Fibroblast of lung (primary cell): Measurements from ENCODE around the gene SMTN.

Experiments used
- CTCF ChIP-seq, 2 donors: IDR thresholded peaks in 1 of 2; conservative IDR thresholded peaks in 1 of 2; 1 replicate in 1 of 2; 2 replicates in 1 of 2; pipeline ENCODE4 v1.5.1; 2011 to 2012; ENCODE audit warnings: low read length in 2 of 2, control low read depth in 1 of 2, inconsistent platforms in 1 of 2, low read depth in 1 of 2, mild to moderate bottlenecking in 1 of 2
- EZH2 ChIP-seq: IDR thresholded peaks from 2 replicates; pipeline ENCODE4 v1.5.1; 2012; ENCODE audit warnings: low read length, control low read depth, mild to moderate bottlenecking; ENCODE audit errors: missing control alignments

GRCh38 chr22:31122196-31122531 lies 41.0 kb downstream of the SMTN start:
- no peak for TF ChIP-seq CTCF (conservative IDR thresholded peaks at IDR 0.05 in 1 of 2, IDR thresholded peaks at IDR 0.05 in 1 of 2; ENCODE audit: low read depth in 1 of 2, low read length in 2 of 2)
- TF ChIP-seq EZH2 = no peak
